A673 (cell line): ENCODE measurements around the gene KCNQ1. TPM values are rescaled to one million over a fixed set of nuclear protein-coding genes. Genes with fewer than 3 reads are reported as not detected.

Source experiments
- BruUV-seq: library from RNA; stranded (reverse); fragments of 400-500 nt; replicated peaks from 2 replicates; lab custom pipeline; 2021; lab: Mats Ljungman, UMichigan
- CTCF ChIA-PET: fragments of 300-600 bp; sonication (Branson Sonifier 250); formaldehyde crosslinking; loops from one replicate; lab custom pipeline; 2022; ENCODE audit warnings: antibody characterized with exemption; lab: Charles Lee
- POLR2A ChIA-PET: fragments of 300-600 bp; sonication (Branson Sonifier 250); formaldehyde crosslinking; loops from one replicate; lab custom pipeline; 2022; ENCODE audit warnings: antibody characterized with exemption; ENCODE audit not compliant: low non-redundant PET; lab: Charles Lee
- DNase-seq: peaks from one replicate; pipeline ENCODE4 v3.0.0-alpha.2; 2015; ENCODE audit warnings: low spot score
- H3K27ac ChIP-seq: fragments of 200-600 bp; sonication (generic); 2 replicates; pipeline ENCODE4 v1.5.1; 2016; ENCODE audit warnings: mixed run types, low read depth, mild to moderate bottlenecking, mixed read lengths, antibody characterized with exemption, low read length; ENCODE audit not compliant: poor library complexity, severe bottlenecking
- H3K27me3 ChIP-seq: fragments of 200-600 bp; sonication (generic); replicated peaks from 2 replicates; pipeline ENCODE4 v1.6.1; 2017; ENCODE audit warnings: mixed run types, low read depth, mild to moderate bottlenecking, mixed read lengths, antibody characterized with exemption, low read length; ENCODE audit not compliant: insufficient read depth, poor library complexity
- H3K36me3 ChIP-seq: fragments of 200-600 bp; sonication (generic); 2 replicates; pipeline ENCODE4 v1.6.1; 2016; ENCODE audit warnings: mixed run types, mild to moderate bottlenecking, mixed read lengths, antibody characterized with exemption, low read length; ENCODE audit not compliant: insufficient read depth, poor library complexity, severe bottlenecking
- H3K4me1 ChIP-seq: fragments of 200-600 bp; sonication (generic); 2 replicates; pipeline ENCODE4 v1.6.1; 2017; ENCODE audit warnings: mixed run types, mild to moderate bottlenecking, mixed read lengths, antibody characterized with exemption, low read length; ENCODE audit not compliant: insufficient read depth, poor library complexity, severe bottlenecking
- H3K4me3 ChIP-seq: fragments of 200-600 bp; sonication (generic); 2 replicates; pipeline ENCODE4 v1.5.1; 2016; ENCODE audit warnings: low read depth, mixed run types, mild to moderate bottlenecking, mixed read lengths, low read length; ENCODE audit not compliant: poor library complexity, severe bottlenecking
- H3K9me3 ChIP-seq: fragments of 200-600 bp; sonication (generic); 2 replicates; pipeline ENCODE4 v1.6.1; 2016; ENCODE audit warnings: mixed run types, low read depth, mild to moderate bottlenecking, mixed read lengths, antibody characterized with exemption, low read length; ENCODE audit not compliant: poor library complexity, severe bottlenecking
- EZH2 ChIP-seq: fragments of 200-600 bp; sonication (generic); IDR thresholded peaks from 2 replicates; pipeline ENCODE4 v1.6.1; 2017; ENCODE audit warnings: borderline replicate concordance, low read depth, mild to moderate bottlenecking, mixed read lengths, antibody characterized with exemption, low read length; ENCODE audit not compliant: poor library complexity, severe bottlenecking
- intact Hi-C: fragments of 100-400 bp; cut with micrococcal nuclease; formaldehyde crosslinking; loops from one replicate; pipeline ENCODE4 v1.10.0; 2022; ENCODE audit not compliant: unreplicated experiment
- total RNA-seq: library from RNA; stranded (reverse); gene quantifications from 2 replicates; pipeline ENCODE4 v1.2.3, GENCODE V29; 2021
- TF ChIP-seq, protein P1 (sequence below): fragments of 300-800, 200-600 bp; sonication (generic); conservative IDR thresholded peaks from 2 replicates; pipeline ENCODE4 v1.5.1; 2017; ENCODE audit warnings: low read depth, mild to moderate bottlenecking, antibody characterized with exemption, low read length, moderate library complexity, mixed read lengths

The KCNQ1 gene
- total RNA-seq, 1 experiment from 2014 or later = not detected

DNA sequence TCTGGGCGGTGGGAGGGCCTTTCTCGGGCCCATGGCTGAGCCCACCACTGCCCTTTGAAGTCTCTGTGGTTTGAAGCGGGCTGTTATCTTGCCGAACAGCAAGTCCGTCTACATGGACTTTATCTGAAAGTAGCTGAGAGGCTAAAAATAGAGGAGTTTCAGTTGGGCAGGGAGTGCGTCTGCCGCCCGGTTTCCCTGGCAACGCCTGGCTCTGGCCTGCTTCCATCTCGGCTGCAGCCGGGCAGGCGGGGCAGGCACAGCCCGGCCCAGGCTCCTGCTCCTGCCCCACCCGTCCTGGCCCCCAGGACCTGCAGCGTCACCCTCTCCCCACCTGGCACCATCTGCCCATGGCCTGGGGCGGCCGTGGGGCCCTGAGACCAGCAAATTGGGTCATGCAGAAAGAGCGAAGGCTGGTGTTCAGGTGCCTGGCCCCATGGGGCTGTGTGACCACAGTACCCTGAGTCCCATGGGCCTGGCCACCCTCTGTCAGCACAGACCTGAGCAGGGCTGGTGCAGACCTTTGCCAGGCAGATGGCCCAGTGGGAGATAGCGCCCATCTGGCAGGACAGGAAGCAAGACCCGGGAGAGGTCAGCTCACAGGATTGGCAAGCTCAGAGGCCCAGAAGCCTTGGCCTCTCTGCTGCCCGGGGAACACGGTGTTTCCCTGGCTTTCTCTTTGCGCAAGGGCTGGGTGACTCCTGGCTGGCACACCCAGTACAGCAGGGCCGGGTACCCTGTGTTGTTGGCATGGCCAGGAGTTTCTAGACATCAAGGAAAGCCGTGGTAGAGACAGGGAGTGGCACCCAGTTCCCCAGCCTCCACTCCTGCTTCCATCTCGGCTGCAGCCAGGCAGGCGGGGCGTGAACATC is 334.1 kb downstream of the KCNQ1 start:
- Histone ChIP-seq H3K9me3 (no peaks in the 10 kb centered on the region), H3K27me3 (peaks cover 3% of the 10 kb centered on the region), H3K4me1 (no peaks in the 10 kb centered on the region), H3K27ac (no peak overlapping the region), H3K36me3 (no peaks in the 10 kb centered on the region), H3K4me3 (no peak overlapping the region)
- DNase-seq = no peak
- TF ChIP-seq, protein P1, sequence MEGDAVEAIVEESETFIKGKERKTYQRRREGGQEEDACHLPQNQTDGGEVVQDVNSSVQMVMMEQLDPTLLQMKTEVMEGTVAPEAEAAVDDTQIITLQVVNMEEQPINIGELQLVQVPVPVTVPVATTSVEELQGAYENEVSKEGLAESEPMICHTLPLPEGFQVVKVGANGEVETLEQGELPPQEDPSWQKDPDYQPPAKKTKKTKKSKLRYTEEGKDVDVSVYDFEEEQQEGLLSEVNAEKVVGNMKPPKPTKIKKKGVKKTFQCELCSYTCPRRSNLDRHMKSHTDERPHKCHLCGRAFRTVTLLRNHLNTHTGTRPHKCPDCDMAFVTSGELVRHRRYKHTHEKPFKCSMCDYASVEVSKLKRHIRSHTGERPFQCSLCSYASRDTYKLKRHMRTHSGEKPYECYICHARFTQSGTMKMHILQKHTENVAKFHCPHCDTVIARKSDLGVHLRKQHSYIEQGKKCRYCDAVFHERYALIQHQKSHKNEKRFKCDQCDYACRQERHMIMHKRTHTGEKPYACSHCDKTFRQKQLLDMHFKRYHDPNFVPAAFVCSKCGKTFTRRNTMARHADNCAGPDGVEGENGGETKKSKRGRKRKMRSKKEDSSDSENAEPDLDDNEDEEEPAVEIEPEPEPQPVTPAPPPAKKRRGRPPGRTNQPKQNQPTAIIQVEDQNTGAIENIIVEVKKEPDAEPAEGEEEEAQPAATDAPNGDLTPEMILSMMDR = no peak
- no peak for TF ChIP-seq EZH2
- CTCF ChIA-PET = no interaction called here
- no TSS peak for BruUV-seq
- intact Hi-C loops = no loop called here
- POLR2A ChIA-PET = no interaction called here

DNA sequence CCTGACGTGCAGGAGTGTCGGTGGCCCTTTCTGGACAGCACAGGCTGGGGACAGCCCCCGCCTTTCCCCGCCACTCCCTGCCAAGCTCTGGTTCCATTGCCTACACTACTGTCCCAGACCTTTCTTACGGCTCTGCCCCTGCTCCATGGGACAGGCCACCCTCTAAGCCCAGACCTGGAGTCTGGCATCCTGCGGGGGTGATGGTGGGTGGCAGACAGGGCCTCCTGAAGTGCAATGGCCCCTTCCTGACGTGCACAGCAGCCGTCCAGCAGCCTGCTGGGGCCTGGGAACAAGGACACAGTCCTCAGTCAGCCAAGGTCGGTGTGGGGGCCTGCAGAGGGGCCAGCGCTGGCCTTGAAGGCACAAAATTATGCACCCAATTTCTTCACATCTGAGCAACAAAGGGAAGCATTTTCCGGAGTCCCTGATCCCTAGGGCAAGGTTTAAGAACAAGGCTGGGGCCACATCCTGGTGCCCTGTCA is 334.7 kb downstream of the KCNQ1 start:
- no peaks in the 10 kb centered on the region for H3K36me3 ChIP-seq
- H3K27ac ChIP-seq = no peak overlapping the region
- peaks cover 5% of the 10 kb centered on the region for H3K9me3 ChIP-seq
- no peak overlapping the region for H3K4me3 ChIP-seq
- DNase-seq = no peak
- BruUV-seq = no TSS peak
- TF ChIP-seq EZH2 = no peak
- TF ChIP-seq, protein P1 = no peak
- intact Hi-C loops = no loop called here
- peaks cover 5% of the 10 kb centered on the region for H3K27me3 ChIP-seq
- ChIA-PET POLR2A (no interaction called here), CTCF (no interaction called here)
- no peaks in the 10 kb centered on the region for H3K4me1 ChIP-seq

DNA sequence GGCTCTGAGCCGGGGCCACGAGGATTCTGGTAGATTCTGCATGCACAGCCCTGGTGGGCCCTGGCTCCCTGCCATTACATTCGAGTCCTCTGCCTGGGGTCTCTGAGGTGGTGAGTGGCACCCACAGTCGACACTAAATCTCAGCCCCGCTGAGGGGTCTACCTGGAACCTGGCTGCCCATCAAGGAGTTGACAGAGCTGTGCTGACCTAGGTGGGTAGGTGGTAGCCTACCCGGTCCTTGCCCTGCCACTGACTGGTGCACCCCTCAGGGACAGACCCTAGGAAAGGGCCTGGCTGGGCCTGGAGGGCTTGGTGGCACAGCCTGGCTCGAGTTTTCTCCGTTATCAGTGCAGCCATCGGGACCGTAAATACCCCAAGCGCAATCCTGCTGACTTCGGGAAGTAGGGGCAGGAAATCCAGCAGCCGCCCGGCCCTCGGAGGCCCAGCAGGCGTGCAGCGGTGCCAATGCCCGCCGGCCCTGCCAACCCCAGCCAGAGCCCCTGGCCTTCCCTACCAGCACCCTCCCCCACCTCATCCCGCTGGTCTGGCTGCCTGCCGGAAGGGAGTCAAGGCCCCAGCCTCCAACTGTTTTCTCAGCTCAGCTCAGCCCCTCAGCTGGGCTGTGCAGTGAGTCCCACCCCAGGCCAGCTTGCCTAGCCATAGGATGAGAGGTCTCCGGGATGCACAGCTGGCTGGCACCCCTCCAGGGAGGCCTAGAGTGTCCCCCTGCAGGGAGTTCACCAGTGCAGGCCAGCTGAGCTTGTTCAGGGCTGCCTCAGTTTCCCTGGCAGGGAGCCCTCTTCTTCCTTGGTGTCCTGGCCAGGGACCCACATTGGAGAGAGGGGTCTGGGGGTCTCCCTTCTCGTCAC is 335.4 kb downstream of the KCNQ1 start:
- Histone ChIP-seq H3K27ac (no peak overlapping the region), H3K4me1 (no peaks in the 10 kb centered on the region), H3K27me3 (peaks cover 10% of the 10 kb centered on the region), H3K36me3 (no peaks in the 10 kb centered on the region), H3K9me3 (peaks cover 6% of the 10 kb centered on the region), H3K4me3 (no peak overlapping the region)
- no peak for DNase-seq
- BruUV-seq = no TSS peak
- intact Hi-C loops = no loop called here
- no peak for TF ChIP-seq EZH2
- TF ChIP-seq, protein P1 = no peak
- POLR2A ChIA-PET = no interaction called here
- CTCF ChIA-PET = no interaction called here
